ENCODE measurements around the gene PYGM. TPM values are rescaled to one million over a fixed set of nuclear protein-coding genes. Genes with fewer than 3 reads are reported as not detected.
A peak's percentile ranks its signal among the peaks of the same experiment; 100 is the strongest.

Gene PYGM
- total RNA-seq, 2 donors from 2014 or later: 17.8 to 84.7 TPM

DNA sequence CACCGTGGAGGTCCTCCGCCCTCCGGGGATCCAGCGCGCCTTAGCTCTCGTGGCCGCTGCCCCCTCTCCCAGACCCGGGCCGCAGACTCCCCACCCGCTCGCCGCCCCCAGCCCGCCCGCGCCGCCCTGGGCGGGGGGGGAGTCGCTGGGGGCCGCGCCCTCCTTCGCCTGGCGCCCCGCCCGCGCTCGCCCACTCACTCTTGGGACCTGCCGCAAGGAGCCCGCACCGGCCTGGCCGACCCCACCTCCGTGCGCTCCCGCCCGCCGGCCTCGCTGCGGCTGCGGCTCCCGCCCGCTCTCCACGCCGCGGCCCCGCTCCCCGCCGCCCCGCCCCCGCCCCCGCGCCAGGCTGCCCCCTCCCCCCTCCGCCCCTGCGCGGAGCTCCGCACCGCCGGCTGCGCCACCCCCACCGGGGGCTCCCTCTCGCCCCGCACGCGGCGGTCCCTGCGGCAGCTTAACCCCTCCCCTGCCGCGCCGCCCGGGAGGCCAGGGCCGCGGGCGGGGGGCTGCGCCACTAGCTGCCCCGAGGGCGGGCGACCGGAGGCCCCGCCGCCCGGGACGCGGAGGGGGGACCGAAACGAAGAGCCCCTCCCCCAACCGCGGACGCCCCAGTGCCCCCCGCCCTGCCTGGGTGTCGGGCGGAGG, 15.1 kb downstream of the PYGM start:
- peaks cover 0 to 45% of the 10 kb centered on the region in 2 donors for H3K4me1 ChIP-seq
- TF ChIP-seq, protein P1, sequence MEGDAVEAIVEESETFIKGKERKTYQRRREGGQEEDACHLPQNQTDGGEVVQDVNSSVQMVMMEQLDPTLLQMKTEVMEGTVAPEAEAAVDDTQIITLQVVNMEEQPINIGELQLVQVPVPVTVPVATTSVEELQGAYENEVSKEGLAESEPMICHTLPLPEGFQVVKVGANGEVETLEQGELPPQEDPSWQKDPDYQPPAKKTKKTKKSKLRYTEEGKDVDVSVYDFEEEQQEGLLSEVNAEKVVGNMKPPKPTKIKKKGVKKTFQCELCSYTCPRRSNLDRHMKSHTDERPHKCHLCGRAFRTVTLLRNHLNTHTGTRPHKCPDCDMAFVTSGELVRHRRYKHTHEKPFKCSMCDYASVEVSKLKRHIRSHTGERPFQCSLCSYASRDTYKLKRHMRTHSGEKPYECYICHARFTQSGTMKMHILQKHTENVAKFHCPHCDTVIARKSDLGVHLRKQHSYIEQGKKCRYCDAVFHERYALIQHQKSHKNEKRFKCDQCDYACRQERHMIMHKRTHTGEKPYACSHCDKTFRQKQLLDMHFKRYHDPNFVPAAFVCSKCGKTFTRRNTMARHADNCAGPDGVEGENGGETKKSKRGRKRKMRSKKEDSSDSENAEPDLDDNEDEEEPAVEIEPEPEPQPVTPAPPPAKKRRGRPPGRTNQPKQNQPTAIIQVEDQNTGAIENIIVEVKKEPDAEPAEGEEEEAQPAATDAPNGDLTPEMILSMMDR (IDR thresholded peaks at IDR 0.05): no peak
- H3K9me3 ChIP-seq: no peaks in the 10 kb centered on the region
- H3K27ac ChIP-seq: peak overlapping the region; percentile 93 to 94
- peak overlapping the region; percentile 54 to 69 for H3K4me3 ChIP-seq
- no peak for DNase-seq (ENCODE audit: low spot score)
- H3K36me3 ChIP-seq: no peaks in the 10 kb centered on the region
- no peaks in the 10 kb centered on the region for H3K27me3 ChIP-seq

DNA sequence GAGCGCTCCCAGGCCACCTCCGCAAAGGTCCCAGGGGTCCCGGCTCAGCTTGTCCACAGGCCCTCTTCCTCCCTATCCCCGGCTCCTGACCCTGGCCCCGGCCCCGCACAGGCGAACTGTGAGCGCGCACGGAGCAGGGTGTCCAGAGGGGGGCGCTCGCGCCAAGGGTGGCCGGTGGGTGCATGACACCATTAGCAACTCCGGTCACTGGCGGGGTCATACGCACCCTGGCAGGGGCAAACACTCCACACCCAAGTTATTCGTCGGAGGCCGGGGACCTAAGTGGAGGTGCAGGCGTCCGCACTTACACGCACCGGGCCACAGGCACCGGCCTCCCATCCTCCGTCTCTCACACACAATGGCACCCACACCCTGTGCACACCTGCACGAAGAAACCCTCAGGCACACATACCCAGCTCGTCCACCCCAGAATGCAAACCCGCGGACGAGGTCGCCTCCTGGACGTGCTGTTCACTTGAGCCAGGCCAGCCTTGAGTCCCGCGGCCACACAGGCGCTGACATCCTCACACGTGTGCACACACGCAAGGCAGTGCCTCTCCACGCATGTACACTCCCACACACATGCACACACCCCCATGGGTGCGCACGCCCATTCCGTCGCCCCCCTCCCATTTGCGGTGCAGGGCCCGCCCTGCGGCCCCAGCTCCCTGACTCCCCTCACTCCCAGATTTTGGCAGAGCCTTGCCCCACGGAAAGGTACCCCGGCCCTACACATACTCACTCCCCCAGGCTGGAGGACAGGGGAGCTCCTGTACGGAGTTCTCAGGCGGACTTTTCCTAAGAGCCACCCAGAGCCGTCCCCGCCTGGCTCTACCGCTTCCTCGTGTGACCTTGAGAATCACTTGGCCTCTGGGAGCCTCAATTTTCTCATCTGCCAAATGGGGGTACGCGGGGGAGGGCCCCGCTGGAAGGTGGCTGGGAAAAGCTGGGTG, 15.9 kb downstream of the PYGM start, which contains the start of gene RASGRP2:
RASGRP2 (minus strand) TSS at position 552 of the 953 bp plus-strand sequence. CDS start 1,276 bp downstream, outside the sequence.
- Histone ChIP-seq H3K27ac (peak within 1 kb of the TSS; percentile 93 to 94), H3K4me3 (peak within 1 kb of the TSS; percentile 54 to 69), H3K27me3 (no peaks in the 10 kb centered on the region), H3K4me1 (peaks cover 0 to 45% of the 10 kb centered on the region in 2 donors), H3K9me3 (no peaks in the 10 kb centered on the region), H3K36me3 (no peaks in the 10 kb centered on the region)
- TF ChIP-seq, protein P1 (IDR thresholded peaks at IDR 0.05): peak; percentile 66 to 83
- DNase-seq (ENCODE audit: low spot score): peak; percentile 81

DNA sequence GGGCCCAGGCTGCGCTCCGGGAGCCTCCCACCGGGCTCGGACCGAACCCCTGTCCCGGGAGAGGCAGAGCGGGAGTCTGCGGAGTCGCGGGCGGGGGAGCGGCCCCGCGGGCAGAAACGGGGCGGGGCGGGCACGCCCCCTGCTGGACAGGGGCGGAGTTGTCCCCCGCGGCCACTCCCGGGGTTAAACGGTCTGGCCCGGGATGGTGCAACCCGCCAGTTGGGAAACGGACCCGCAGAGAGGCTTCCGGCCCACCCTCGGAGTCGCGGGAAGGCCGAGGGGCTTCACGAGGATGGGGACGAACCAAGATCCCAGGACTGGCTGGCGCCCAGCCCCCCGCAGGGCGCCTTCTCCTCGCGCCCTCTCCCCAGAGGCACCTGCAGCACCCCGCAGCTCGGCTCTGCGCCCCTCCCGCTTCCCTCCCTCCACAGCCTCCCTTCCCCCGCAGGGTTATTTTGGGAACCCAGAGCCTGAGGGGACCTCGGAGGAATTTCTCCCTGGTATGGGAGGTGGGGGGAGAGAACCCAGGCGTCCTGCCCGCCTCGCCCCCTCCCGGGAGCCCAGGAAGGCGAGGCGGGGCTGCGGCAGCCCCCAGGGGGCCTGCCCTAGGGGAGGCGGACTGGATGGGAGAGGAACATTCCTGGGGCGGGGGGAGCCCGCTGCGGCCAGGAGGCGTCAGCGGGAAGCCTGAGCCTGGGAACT, 16.7 kb downstream of the PYGM start:
- no peaks in the 10 kb centered on the region for H3K27me3 ChIP-seq
- TF ChIP-seq, protein P1 (IDR thresholded peaks at IDR 0.05): peak; percentile 90
- H3K9me3 ChIP-seq: no peaks in the 10 kb centered on the region
- H3K36me3 ChIP-seq: no peaks in the 10 kb centered on the region
- peaks cover 0 to 45% of the 10 kb centered on the region in 2 donors for H3K4me1 ChIP-seq
- H3K4me3 ChIP-seq: peak overlapping the region; percentile 54 to 69
- peak overlapping the region; percentile 93 to 94 for H3K27ac ChIP-seq
- peak; percentile 76 for DNase-seq (ENCODE audit: low spot score)

DNA sequence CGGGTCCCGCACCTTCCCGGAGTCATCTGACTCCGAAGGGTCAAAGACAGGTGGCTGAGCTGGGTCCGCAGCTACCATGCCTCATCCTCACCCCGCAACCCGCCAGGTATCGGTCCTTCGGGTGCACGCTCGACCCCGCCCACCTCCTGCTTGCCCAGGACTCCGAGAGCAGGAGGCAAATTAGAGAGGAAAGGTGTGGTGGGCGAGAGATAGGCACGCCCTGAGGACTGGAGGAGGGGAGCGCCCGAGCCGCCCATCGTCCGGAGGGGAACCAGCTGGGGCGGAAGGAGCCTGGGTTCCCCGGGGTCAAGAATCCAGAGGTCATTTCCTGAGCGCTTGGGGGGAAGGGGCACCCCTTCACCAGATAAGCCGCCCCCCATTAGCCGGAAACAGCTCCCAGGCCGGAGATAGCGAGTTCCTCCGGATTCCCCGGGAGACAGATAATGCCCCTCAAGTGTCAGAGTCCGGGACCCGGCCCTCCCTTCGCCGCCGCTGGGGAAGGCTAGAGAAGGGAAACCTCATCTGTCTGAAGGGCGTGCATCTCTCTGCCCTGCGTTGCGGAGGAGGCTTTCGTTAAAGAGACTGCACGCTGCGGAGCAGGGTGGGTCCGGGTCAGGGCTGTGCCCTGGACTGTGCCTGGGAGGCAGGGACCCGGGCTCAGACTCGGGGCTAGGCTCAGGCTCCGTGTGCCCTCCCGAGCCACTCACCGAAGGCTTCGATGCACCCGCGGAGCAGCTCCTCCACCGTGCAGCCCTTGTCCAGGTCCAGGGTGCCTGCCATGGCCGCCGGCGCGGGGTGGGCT, 17.5 kb downstream of the PYGM start:
- Histone ChIP-seq H3K27me3 (no peaks in the 10 kb centered on the region), H3K4me1 (peaks cover 0 to 45% of the 10 kb centered on the region in 2 donors), H3K9me3 (no peaks in the 10 kb centered on the region), H3K27ac (peak overlapping the region; percentile 93 to 94), H3K36me3 (no peaks in the 10 kb centered on the region), H3K4me3 (peak overlapping the region; percentile 54 to 69)
- no peak for DNase-seq (ENCODE audit: low spot score)
- TF ChIP-seq, protein P1 (IDR thresholded peaks at IDR 0.05): no peak
